AG04449 (cell line): Measurements from ENCODE around the gene SLC26A9.

Source experiments
- CTCF ChIA-PET: fragments of 350-600 bp; formaldehyde crosslinking; extraction: SDS; loops from one replicate; lab custom pipeline; 2021; ENCODE audit warnings: antibody characterized with exemption; lab: Yijun Ruan, JAX
- POLR2A ChIA-PET: fragments of 400-600, 350-600 bp; formaldehyde crosslinking; extraction: SDS; loops from one replicate; lab custom pipeline; 2020; ENCODE audit warnings: antibody characterized with exemption, inconsistent platforms; lab: Yijun Ruan, JAX
- DNase-seq: peaks from one replicate; pipeline ENCODE4 v3.0.0-alpha.2; 2010; ENCODE audit warnings: low read depth, low spot score
- H3K4me3 ChIP-seq: 2 replicates; pipeline ENCODE4 v1.5.1; 2011; ENCODE audit warnings: low read depth, mild to moderate bottlenecking, control low read depth, low read length
- TF ChIP-seq, protein P1 (sequence below): IDR thresholded peaks from one replicate; pipeline ENCODE4 v1.5.1; 2011; ENCODE audit warnings: mild to moderate bottlenecking, moderate library complexity, low read length, control low read depth, inconsistent platforms; ENCODE audit not compliant: insufficient read depth; ENCODE audit errors: missing control alignments

SLC26A9 gene

DNA sequence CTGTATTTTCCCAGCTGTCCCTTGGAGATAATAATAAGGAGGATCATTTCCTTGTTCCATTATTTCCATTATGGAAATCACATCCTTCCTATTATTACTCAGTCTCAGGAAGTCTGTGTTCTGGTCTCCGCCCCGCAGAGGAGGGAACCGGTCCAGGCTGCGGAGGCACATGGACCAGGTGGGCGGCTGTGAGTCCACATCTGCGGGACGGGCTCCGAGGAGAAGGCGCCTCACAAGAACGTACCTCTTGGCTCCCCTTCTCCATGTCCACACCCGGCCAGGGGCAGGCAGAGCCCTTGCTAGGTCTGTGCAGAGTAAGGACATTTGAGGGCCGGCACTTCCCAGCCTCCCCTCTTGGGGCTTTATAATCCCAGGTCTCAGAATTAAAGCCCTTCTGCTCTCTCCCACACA lies 45.3 kb upstream of the SLC26A9 start:
- no peak for DNase-seq
- TF ChIP-seq, protein P1, sequence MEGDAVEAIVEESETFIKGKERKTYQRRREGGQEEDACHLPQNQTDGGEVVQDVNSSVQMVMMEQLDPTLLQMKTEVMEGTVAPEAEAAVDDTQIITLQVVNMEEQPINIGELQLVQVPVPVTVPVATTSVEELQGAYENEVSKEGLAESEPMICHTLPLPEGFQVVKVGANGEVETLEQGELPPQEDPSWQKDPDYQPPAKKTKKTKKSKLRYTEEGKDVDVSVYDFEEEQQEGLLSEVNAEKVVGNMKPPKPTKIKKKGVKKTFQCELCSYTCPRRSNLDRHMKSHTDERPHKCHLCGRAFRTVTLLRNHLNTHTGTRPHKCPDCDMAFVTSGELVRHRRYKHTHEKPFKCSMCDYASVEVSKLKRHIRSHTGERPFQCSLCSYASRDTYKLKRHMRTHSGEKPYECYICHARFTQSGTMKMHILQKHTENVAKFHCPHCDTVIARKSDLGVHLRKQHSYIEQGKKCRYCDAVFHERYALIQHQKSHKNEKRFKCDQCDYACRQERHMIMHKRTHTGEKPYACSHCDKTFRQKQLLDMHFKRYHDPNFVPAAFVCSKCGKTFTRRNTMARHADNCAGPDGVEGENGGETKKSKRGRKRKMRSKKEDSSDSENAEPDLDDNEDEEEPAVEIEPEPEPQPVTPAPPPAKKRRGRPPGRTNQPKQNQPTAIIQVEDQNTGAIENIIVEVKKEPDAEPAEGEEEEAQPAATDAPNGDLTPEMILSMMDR: no peak
- ChIA-PET POLR2A (no interaction called here), CTCF (interaction anchor here (0.7 to 13.6 kb wide), 3 partner anchors 10 to 67 kb away, joined by 3 to 992 read pairs (median 68); no protein-coding TSS in a partner anchor)
- no peak overlapping the region for H3K4me3 ChIP-seq

DNA sequence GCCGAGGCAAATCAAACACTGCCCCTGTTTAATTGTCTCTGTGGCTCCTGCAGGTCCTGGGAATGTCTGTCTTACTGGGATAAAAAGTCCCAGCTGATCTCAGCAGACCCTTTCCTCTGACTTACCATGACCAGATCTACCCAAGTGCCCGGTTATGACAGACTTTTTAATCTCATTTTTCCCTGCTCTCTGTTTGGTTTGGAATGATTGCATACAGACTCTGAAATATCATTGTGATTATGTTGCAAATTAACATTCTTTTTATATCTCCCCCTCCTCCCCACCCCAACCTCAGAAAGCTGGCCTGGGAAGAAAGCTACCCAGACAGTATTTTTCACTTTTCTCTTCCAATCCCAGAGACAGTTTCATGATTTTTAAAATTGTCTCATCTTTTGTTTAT lies 43.6 kb upstream of the SLC26A9 start:
- no peak overlapping the region for H3K4me3 ChIP-seq
- POLR2A ChIA-PET: no interaction called here
- no peak for DNase-seq
- TF ChIP-seq, protein P1: no peak
- CTCF ChIA-PET: interaction anchor here (1.0 to 13.6 kb wide), 9 partner anchors 9 to 328 kb away, joined by 3 to 992 read pairs (median 68); no protein-coding TSS in a partner anchor

DNA sequence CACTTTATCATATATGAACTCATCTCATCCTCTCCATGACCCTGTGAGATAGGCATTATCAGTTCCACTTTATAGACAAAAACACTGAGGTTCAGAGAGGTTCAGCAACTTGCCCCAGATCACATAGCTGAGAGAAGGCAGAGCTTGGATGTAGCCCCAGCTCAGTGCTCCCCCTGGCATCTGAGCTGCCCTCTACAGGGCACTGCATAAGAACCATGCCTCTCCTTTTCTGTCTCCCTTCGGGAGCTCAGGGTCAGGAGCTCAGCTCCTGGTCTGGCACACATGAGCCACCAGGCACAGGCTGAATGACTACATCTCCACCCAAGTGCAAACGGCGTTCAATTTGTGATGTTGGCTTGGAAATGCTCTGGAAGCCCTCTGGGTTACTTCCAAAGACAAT lies 43.0 kb upstream of the SLC26A9 start:
- no peak overlapping the region for H3K4me3 ChIP-seq
- no peak for DNase-seq
- ChIA-PET POLR2A (no interaction called here), CTCF (interaction anchor here (0.7 to 13.6 kb wide), 13 partner anchors 9 to 328 kb away, joined by 3 to 992 read pairs (median 10); no protein-coding TSS in a partner anchor)
- TF ChIP-seq, protein P1: no peak

DNA sequence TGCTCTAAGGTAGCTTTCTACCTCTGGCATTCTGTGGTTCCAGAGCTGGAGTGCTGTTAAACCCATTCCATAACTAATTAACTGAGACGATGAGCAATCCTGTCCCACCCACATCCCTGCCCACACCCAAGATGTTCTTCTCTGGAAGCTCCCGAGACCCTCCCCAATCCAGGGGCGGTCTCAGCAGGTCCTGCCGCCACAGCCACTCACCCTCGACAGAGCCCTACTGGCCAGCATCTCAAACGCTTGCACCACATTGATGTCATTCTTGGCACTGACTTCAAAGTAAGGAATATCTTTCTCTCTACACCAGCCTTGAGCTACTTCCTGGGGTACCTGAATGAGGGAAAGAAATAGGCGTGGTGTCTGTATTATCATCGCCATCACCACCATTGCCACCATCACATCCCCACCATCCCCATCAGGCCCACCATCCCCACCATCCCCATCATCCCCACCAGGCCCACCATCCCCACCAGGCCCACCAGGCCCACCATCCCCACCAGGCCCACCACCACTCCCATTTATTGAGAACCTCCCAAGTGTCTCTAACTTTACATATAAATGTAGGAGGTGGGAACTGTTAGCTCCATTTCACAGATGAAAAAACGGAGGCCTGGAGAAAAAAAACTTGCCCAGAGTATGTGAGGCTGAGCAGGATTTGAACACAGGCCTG lies 42.2 kb upstream of the SLC26A9 start:
- POLR2A ChIA-PET: no interaction called here
- CTCF ChIA-PET: interaction anchor here (0.7 to 13.6 kb wide), 16 partner anchors 8 to 327 kb away, joined by 3 to 992 read pairs (median 6); no protein-coding TSS in a partner anchor
- TF ChIP-seq, protein P1: no peak
- DNase-seq: no peak
- H3K4me3 ChIP-seq: no peak overlapping the region

DNA sequence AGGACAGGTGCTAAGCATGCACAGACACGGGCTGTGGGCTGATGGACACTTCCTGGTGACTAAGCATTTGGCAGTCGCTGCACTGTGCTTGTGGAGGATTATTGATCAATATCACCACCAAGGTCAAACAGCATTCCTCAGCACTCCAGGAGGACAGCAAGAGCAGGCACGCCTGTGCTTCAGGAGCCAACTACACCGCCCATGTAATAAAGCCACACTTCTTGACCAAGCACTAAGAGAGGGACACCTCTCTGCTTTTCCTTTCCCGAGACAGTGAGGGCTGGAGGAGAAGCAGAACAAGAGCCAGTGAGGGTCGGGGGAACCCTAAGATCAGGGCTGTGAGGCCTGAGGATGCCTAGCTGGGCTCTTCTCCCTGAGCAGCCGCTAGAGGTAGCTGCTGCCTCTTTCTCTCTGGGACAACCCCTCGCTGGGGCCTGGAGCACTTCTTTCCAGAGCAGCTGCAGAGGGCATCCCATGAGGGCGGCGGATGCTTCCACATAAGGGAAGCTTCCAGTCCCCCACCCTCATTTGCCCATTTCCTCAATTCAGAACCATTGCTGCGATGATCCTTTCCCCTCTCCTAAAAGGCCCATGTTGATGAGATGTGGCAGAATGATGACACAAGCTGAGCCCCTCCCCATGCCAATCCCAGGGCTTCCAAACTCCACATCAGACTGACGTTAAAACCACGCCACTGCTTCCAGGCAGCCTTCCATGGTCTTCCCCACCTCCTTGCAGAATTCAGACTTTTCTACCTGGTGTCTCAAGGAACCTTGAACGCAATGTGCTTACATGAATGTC lies 40.9 kb upstream of the SLC26A9 start:
- POLR2A ChIA-PET: no interaction called here
- no peak for DNase-seq
- TF ChIP-seq, protein P1: peak; percentile 90
- H3K4me3 ChIP-seq: no peak overlapping the region
- CTCF ChIA-PET: interaction anchor here (0.5 to 13.6 kb wide), 24 partner anchors 7 to 326 kb away, joined by 3 to 992 read pairs (median 6); partner anchors contain the start of gene RAB7B

DNA sequence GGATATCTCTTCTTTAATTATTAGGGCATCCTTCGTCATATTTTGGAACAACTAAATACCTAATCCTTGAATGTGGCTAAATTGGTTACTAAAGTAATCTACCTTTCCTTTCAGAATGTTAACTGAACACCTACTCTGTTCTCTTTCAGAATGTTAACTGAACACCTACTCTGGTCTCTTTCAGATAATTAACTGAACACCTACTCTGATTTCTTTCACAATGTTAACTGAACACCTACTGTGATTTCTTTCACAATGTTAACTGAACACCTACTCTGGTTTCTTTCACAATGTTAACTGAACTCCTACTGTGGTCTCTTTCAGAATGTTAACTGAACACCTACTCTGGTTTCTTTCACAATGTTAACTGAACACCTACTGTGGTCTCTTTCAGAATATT lies 38.0 kb upstream of the SLC26A9 start:
- ChIA-PET CTCF (interaction anchor here (1.2 to 13.6 kb wide), 8 partner anchors 14 to 323 kb away, joined by 3 to 992 read pairs (median 201); no protein-coding TSS in a partner anchor), POLR2A (no interaction called here)
- no peak overlapping the region for H3K4me3 ChIP-seq
- TF ChIP-seq, protein P1: no peak
- DNase-seq: no peak
